Measurements from ENCODE around the gene PAPOLG.
"Not testable (repeated sequence)": the region's sequence is repeated elsewhere in the genome, so short reads cannot be mapped to it uniquely, and the experiment has no call there.

The PAPOLG gene

DNA sequence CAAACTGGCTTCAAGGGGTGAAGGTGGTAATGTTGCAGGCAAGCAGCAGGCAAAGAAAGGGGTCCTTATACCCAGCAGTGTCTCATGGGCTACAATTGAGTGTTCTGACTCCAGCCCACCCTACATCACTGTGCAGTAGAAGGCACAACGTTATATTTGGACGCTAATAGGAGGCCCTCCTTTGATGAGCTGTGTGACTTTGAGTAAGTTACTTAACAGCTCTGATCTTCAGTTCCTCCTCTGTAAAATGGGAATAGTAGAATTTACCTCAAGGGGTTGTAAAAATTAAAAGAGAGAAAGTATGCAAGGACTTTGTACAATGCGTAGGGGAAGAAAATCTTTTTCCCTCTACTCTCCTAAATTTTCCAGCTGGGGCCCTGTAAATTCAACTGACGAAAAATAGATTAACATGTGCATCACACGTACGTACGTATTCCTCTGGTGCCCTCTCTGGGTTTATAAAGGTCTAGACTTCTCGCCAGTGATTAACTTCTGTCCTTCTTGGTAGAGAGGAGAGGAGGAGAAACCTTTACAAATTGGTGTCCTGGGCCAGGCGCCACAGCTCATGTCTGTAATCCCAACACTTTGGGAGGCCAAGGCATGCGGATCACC lies 67.7 kb downstream of the PAPOLG start:
- Histone ChIP-seq H3K4me1 (ENCODE audit: control insufficient read depth, insufficient read depth, low read length, poor library complexity, severe bottlenecking) (no peaks in the 10 kb centered on the region), H3K36me3 (ENCODE audit: control insufficient read depth, insufficient read depth, low read length) (no peaks in the 10 kb centered on the region), H3K4me3 (ENCODE audit: extremely low read depth, insufficient read depth, low read length, poor library complexity, severe bottlenecking) (no peak overlapping the region), H3K9me3 (ENCODE audit: control insufficient read depth, low read length) (no peaks in the 10 kb centered on the region), H3K27ac (ENCODE audit: low read depth, low read length, severe bottlenecking) (no peak overlapping the region)
- 74 to 90% methylated on average over 5 to 8 of the region's 10 CpGs for WGBS, 2 experiments (ENCODE audit: insufficient coverage in 2 of 2)

DNA sequence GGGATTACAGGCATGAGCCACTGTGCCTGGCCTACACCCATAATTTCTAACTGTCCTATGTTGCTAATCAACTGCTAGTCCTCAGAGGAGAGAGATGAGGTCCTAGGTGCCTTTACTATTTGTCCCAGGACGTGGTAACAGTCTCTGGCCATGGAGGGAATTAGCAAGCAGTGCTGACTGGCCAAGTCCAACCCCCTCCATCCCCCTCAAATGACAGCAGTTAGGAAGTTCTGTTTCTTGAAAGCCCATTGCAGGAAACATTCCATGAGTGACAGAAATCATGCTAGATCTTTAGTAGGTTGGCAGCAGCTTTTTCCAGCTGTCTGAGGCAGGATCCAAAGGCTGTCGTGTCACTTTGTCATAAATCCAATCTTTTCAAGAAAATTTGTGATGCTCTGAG lies 69.6 kb downstream of the PAPOLG start:
- no peaks in the 10 kb centered on the region for H3K4me1 ChIP-seq (ENCODE audit: control insufficient read depth, insufficient read depth, low read length, poor library complexity, severe bottlenecking)
- H3K36me3 ChIP-seq (ENCODE audit: control insufficient read depth, insufficient read depth, low read length), result no peaks in the 10 kb centered on the region
- WGBS, 2 experiments (ENCODE audit: insufficient coverage in 2 of 2), result 100% methylated on average over 1 of the region's 2 CpGs; no CpG with 5 or more reads in 1 of the 2 experiments
- H3K27ac ChIP-seq (ENCODE audit: low read depth, low read length, severe bottlenecking), result no peak overlapping the region
- no peak overlapping the region for H3K4me3 ChIP-seq (ENCODE audit: extremely low read depth, insufficient read depth, low read length, poor library complexity, severe bottlenecking)
- no peaks in the 10 kb centered on the region for H3K9me3 ChIP-seq (ENCODE audit: control insufficient read depth, low read length)

- no peaks in the 10 kb centered on the region for H3K4me1 ChIP-seq (ENCODE audit: control insufficient read depth, insufficient read depth, low read length, poor library complexity, severe bottlenecking)
- H3K36me3 ChIP-seq (ENCODE audit: control insufficient read depth, insufficient read depth, low read length), result no peaks in the 10 kb centered on the region
- no peak overlapping the region for H3K4me3 ChIP-seq (ENCODE audit: extremely low read depth, insufficient read depth, low read length, poor library complexity, severe bottlenecking)
- H3K27ac ChIP-seq (ENCODE audit: low read depth, low read length, severe bottlenecking), result no peak overlapping the region
- 95 to 100% methylated on average over 2 of the region's 2 CpGs for WGBS, 2 experiments (ENCODE audit: insufficient coverage in 2 of 2)
- H3K9me3 ChIP-seq (ENCODE audit: control insufficient read depth, low read length), result no peaks in the 10 kb centered on the region
Observed at GRCh38 chr2:60826111-60826510, 70.0 kb downstream of the PAPOLG start.

GRCh38 chr2:60826860-60827259 lies 70.8 kb downstream of the PAPOLG start:
- not testable (repeated sequence) for H3K4me3 ChIP-seq (ENCODE audit: extremely low read depth, insufficient read depth, low read length, poor library complexity, severe bottlenecking); H3K9me3 ChIP-seq (ENCODE audit: control insufficient read depth, low read length); H3K4me1 ChIP-seq (ENCODE audit: control insufficient read depth, insufficient read depth, low read length, poor library complexity, severe bottlenecking); H3K36me3 ChIP-seq (ENCODE audit: control insufficient read depth, insufficient read depth, low read length); H3K27ac ChIP-seq (ENCODE audit: low read depth, low read length, severe bottlenecking)
- 82 to 98% methylated on average over 3 of the region's 3 CpGs for WGBS, 2 experiments (ENCODE audit: insufficient coverage in 2 of 2)

GRCh38 chr2:60827369-60827768 lies 71.3 kb downstream of the PAPOLG start:
- WGBS, 2 experiments (ENCODE audit: insufficient coverage in 2 of 2), result 77 to 87% methylated on average over 9 of the region's 9 CpGs
- H3K36me3 ChIP-seq (ENCODE audit: control insufficient read depth, insufficient read depth, low read length), result no peaks in the 10 kb centered on the region
- no peaks in the 10 kb centered on the region for H3K9me3 ChIP-seq (ENCODE audit: control insufficient read depth, low read length)
- H3K4me3 ChIP-seq (ENCODE audit: extremely low read depth, insufficient read depth, low read length, poor library complexity, severe bottlenecking), result no peak overlapping the region
- no peaks in the 10 kb centered on the region for H3K4me1 ChIP-seq (ENCODE audit: control insufficient read depth, insufficient read depth, low read length, poor library complexity, severe bottlenecking)
- H3K27ac ChIP-seq (ENCODE audit: low read depth, low read length, severe bottlenecking), result no peak overlapping the region

GRCh38 chr2:60830991-60831390 lies 74.9 kb downstream of the PAPOLG start:
- H3K36me3 ChIP-seq (ENCODE audit: control insufficient read depth, insufficient read depth, low read length), result no peaks in the 10 kb centered on the region
- WGBS, 2 experiments (ENCODE audit: insufficient coverage in 2 of 2), result 96% methylated on average over 3 of the region's 4 CpGs; no CpG with 5 or more reads in 1 of the 2 experiments
- no peaks in the 10 kb centered on the region for H3K9me3 ChIP-seq (ENCODE audit: control insufficient read depth, low read length)

DNA sequence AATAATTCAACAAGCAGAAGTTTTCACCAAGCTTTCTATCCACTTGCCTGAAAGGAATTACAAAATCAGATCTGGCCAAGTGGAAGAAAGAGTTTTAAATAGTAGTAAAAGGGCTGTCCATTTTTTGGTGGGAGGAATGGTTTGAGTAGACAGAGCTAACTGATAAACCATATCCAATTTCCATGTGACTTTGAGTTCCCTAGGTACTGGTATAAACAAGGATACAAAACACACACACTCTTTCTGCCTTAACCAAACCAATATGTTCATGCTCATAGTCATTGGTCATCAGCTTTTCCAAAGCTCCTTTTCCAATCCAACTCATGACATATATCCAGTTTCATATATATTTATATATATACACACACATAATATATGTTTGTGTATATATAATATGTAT lies 75.9 kb downstream of the PAPOLG start:
- Histone ChIP-seq H3K9me3 (ENCODE audit: control insufficient read depth, low read length) (no peaks in the 10 kb centered on the region), H3K4me1 (ENCODE audit: control insufficient read depth, insufficient read depth, low read length, poor library complexity, severe bottlenecking) (no peaks in the 10 kb centered on the region), H3K4me3 (ENCODE audit: extremely low read depth, insufficient read depth, low read length, poor library complexity, severe bottlenecking) (no peak overlapping the region), H3K27ac (ENCODE audit: low read depth, low read length, severe bottlenecking) (no peak overlapping the region), H3K36me3 (ENCODE audit: control insufficient read depth, insufficient read depth, low read length) (no peaks in the 10 kb centered on the region)

More at GRCh38 chr2:60830991-60831390, 74.9 kb downstream of the PAPOLG start:
- Histone ChIP-seq H3K27ac (ENCODE audit: low read depth, low read length, severe bottlenecking) (no peak overlapping the region), H3K4me3 (ENCODE audit: extremely low read depth, insufficient read depth, low read length, poor library complexity, severe bottlenecking) (no peak overlapping the region), H3K4me1 (ENCODE audit: control insufficient read depth, insufficient read depth, low read length, poor library complexity, severe bottlenecking) (no peaks in the 10 kb centered on the region)

GRCh38 chr2:60832621-60833020 lies 76.6 kb downstream of the PAPOLG start:
- Histone ChIP-seq H3K36me3 (ENCODE audit: control insufficient read depth, insufficient read depth, low read length) (no peaks in the 10 kb centered on the region), H3K4me3 (ENCODE audit: extremely low read depth, insufficient read depth, low read length, poor library complexity, severe bottlenecking) (no peak overlapping the region), H3K9me3 (ENCODE audit: control insufficient read depth, low read length) (no peaks in the 10 kb centered on the region), H3K27ac (ENCODE audit: low read depth, low read length, severe bottlenecking) (no peak overlapping the region), H3K4me1 (ENCODE audit: control insufficient read depth, insufficient read depth, low read length, poor library complexity, severe bottlenecking) (no peaks in the 10 kb centered on the region)
- no CpG with 5 or more reads among the region's 2 CpGs for WGBS, 2 experiments (ENCODE audit: insufficient coverage in 2 of 2)

DNA sequence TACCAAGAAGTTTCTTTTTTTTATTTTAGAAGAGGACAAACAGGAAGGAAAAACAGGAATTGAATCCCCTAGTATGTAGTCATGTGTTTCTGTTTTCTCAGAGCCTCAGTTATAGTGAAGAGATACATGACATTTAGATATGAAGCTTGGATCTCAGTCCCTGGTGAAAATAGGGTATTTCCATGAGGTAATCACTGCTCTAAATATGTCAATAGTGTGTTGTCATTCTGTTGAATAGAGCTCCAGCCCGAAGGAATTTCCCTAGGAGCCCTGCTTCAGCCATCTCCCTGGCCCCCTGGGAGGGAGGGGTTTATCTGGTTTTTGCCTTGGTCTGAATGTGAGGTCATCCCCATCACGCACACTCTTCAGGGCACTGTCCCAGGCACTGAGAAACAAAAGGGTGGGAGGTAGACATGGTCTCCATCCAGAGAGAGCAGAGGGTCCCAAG lies 78.2 kb downstream of the PAPOLG start:
- H3K27ac ChIP-seq (ENCODE audit: low read depth, low read length, severe bottlenecking), result no peak overlapping the region
- no peaks in the 10 kb centered on the region for H3K36me3 ChIP-seq (ENCODE audit: control insufficient read depth, insufficient read depth, low read length)
- H3K4me1 ChIP-seq (ENCODE audit: control insufficient read depth, insufficient read depth, low read length, poor library complexity, severe bottlenecking), result no peaks in the 10 kb centered on the region
- H3K4me3 ChIP-seq (ENCODE audit: extremely low read depth, insufficient read depth, low read length, poor library complexity, severe bottlenecking), result no peak overlapping the region
- 73 to 83% methylated on average over 1 of the region's 2 CpGs for WGBS, 2 experiments (ENCODE audit: insufficient coverage in 2 of 2)
- H3K9me3 ChIP-seq (ENCODE audit: control insufficient read depth, low read length), result no peaks in the 10 kb centered on the region

DNA sequence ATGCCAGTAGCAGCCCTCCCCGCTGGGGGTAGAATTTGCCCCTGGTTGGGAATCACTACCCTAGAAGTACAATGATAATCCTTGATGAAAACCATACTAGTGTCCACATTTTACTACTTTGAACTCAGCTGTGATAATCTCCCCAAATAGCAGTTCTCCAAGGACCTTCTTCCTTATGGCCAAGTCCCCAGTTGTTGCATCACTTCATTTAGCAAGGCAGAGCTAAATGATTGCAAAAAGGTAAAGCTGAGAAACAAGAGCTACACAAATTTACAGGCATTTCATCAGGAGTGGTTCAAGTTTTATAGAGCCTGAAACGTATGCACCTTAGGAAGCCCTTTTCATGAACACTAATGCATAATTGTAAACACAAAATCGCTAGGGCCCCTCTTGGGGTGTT lies 80.4 kb downstream of the PAPOLG start:
- Histone ChIP-seq H3K4me3 (ENCODE audit: extremely low read depth, insufficient read depth, low read length, poor library complexity, severe bottlenecking) (no peak overlapping the region), H3K9me3 (ENCODE audit: control insufficient read depth, low read length) (no peaks in the 10 kb centered on the region), H3K27ac (ENCODE audit: low read depth, low read length, severe bottlenecking) (no peak overlapping the region), H3K36me3 (ENCODE audit: control insufficient read depth, insufficient read depth, low read length) (no peaks in the 10 kb centered on the region), H3K4me1 (ENCODE audit: control insufficient read depth, insufficient read depth, low read length, poor library complexity, severe bottlenecking) (no peaks in the 10 kb centered on the region)
- 100% methylated on average over 1 of the region's 3 CpGs; no CpG with 5 or more reads in 1 of the 2 experiments for WGBS, 2 experiments (ENCODE audit: insufficient coverage in 2 of 2)

DNA sequence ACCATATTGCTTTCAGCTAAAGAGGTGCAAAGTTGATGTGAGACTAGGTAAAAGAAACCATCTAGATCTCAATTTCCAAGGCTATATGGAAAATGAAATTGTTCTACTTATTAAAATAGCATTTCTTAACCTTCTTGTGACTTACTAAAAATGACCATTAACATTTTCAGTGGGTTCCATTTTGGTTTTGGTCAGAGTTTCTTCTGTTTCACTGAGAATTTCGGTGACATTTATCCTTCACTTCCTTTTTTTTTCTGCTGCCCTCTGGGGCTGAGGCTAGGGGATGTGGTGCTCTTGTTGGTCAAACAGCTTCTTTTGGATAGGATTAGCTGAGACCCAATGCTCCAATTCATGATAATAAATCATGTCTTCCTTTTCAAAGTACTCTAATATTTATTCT lies 81.1 kb downstream of the PAPOLG start:
- no peaks in the 10 kb centered on the region for H3K4me1 ChIP-seq (ENCODE audit: control insufficient read depth, insufficient read depth, low read length, poor library complexity, severe bottlenecking)
- H3K27ac ChIP-seq (ENCODE audit: low read depth, low read length, severe bottlenecking), result no peak overlapping the region
- no peaks in the 10 kb centered on the region for H3K9me3 ChIP-seq (ENCODE audit: control insufficient read depth, low read length)
- no peak overlapping the region for H3K4me3 ChIP-seq (ENCODE audit: extremely low read depth, insufficient read depth, low read length, poor library complexity, severe bottlenecking)
- no peaks in the 10 kb centered on the region for H3K36me3 ChIP-seq (ENCODE audit: control insufficient read depth, insufficient read depth, low read length)
- WGBS, 2 experiments (ENCODE audit: insufficient coverage in 2 of 2), result no CpG with 5 or more reads among the region's 1 CpG

Measured in mesodermal cell (in vitro differentiated cells).